ENCODE results near the gene MYH1.

MYH1 gene

GRCh38 chr17:10463402-10463801 lies 54.9 kb downstream of the MYH1 start:
- Histone ChIP-seq H3K27me3 (ENCODE audit: insufficient read depth, poor library complexity, severe bottlenecking) (no peaks in the 10 kb centered on the region), H3K27ac (replicated peaks) (no peak overlapping the region), H3K4me3 (replicated peaks; ENCODE audit: insufficient read depth, low read length) (no peak overlapping the region)
- no peak for TF ChIP-seq GABPA (IDR thresholded peaks at IDR 0.05; ENCODE audit: low read depth)
- no peak for TF ChIP-seq POLR2AphosphoS5 (IDR thresholded peaks at IDR 0.05; ENCODE audit: low read depth)
- no peak for TF ChIP-seq SPI1 (IDR thresholded peaks at IDR 0.05; ENCODE audit: borderline replicate concordance, low read depth)
- TF ChIP-seq REST (IDR thresholded peaks at IDR 0.05; ENCODE audit: insufficient replicate concordance, low read depth) = no peak
- TF ChIP-seq CTCF (IDR thresholded peaks at IDR 0.05; ENCODE audit: insufficient read depth, low read length) = no peak
- no peak for DNase-seq (ENCODE audit: low read depth in 1 of 2, low spot score in 1 of 2)

GRCh38 chr17:10460062-10460461 lies 58.3 kb downstream of the MYH1 start:
- no peak for DNase-seq (ENCODE audit: low read depth in 1 of 2, low spot score in 1 of 2)
- TF ChIP-seq REST (IDR thresholded peaks at IDR 0.05; ENCODE audit: insufficient replicate concordance, low read depth) (no peak), SPI1 (IDR thresholded peaks at IDR 0.05; ENCODE audit: borderline replicate concordance, low read depth) (no peak), POLR2AphosphoS5 (IDR thresholded peaks at IDR 0.05; ENCODE audit: low read depth) (no peak), CTCF (IDR thresholded peaks at IDR 0.05; ENCODE audit: insufficient read depth, low read length) (no peak), GABPA (IDR thresholded peaks at IDR 0.05; ENCODE audit: low read depth) (no peak)
- Histone ChIP-seq H3K27ac (replicated peaks) (no peak overlapping the region), H3K4me3 (replicated peaks; ENCODE audit: insufficient read depth, low read length) (no peak overlapping the region), H3K27me3 (ENCODE audit: insufficient read depth, poor library complexity, severe bottlenecking) (no peaks in the 10 kb centered on the region)

- H3K4me3 ChIP-seq (replicated peaks; ENCODE audit: insufficient read depth, low read length) = no peak overlapping the region
- DNase-seq (ENCODE audit: low read depth in 1 of 2, low spot score in 1 of 2) = no peak
- H3K27me3 ChIP-seq (ENCODE audit: insufficient read depth, poor library complexity, severe bottlenecking) = no peaks in the 10 kb centered on the region
- TF ChIP-seq CTCF (IDR thresholded peaks at IDR 0.05; ENCODE audit: insufficient read depth, low read length) = no peak
- no peak for TF ChIP-seq POLR2AphosphoS5 (IDR thresholded peaks at IDR 0.05; ENCODE audit: low read depth)
- no peak for TF ChIP-seq SPI1 (IDR thresholded peaks at IDR 0.05; ENCODE audit: borderline replicate concordance, low read depth)
- no peak for TF ChIP-seq REST (IDR thresholded peaks at IDR 0.05; ENCODE audit: insufficient replicate concordance, low read depth)
- TF ChIP-seq GABPA (IDR thresholded peaks at IDR 0.05; ENCODE audit: low read depth) = no peak
- H3K27ac ChIP-seq (replicated peaks) = no peak overlapping the region
These were observed 59.6 kb downstream of the MYH1 start for GRCh38 chr17:10458701-10459100.
